DOHH2 (cell line): ENCODE measurements around the gene PF4V1.

Experiments used
- EZH2phosphoT487 ChIP-seq: fragments of 200-600 bp; sonication (generic); IDR thresholded peaks from 2 replicates; pipeline ENCODE4 v1.6.1; 2017; ENCODE audit warnings: borderline replicate concordance, mild to moderate bottlenecking, antibody characterized with exemption, low read length, moderate library complexity, mixed read lengths
- TF ChIP-seq, protein P1 (sequence below): fragments of 200-600 bp; sonication (generic); IDR thresholded peaks from one replicate; pipeline ENCODE4 v1.5.1; 2014; ENCODE audit warnings: antibody characterized with exemption, mild to moderate bottlenecking, low read depth, low read length; ENCODE audit not compliant: poor library complexity, severe bottlenecking

DNA sequence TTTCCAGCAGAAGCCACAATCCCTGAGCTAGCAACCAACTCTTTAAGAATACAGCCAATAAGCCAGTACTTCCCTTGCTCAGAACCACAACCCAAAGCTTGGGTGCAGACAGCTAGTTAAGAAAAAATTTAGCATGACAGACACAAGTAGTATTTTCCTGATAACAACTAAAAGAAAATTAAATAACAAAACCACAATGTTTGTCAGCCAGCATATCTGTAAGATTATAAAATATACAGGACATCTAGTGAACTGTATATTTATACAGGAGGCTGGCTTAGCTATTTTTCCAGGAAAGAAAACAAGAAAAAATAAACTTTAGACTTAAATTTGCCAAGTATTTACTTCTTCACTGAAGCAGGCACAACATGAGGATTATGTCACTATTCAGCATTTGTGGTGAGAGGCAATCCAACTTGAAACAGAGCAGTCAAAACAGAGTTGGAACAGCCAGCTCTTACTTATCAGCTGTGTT, 6.6 kb downstream of the PF4V1 start:
- TF ChIP-seq, protein P1, sequence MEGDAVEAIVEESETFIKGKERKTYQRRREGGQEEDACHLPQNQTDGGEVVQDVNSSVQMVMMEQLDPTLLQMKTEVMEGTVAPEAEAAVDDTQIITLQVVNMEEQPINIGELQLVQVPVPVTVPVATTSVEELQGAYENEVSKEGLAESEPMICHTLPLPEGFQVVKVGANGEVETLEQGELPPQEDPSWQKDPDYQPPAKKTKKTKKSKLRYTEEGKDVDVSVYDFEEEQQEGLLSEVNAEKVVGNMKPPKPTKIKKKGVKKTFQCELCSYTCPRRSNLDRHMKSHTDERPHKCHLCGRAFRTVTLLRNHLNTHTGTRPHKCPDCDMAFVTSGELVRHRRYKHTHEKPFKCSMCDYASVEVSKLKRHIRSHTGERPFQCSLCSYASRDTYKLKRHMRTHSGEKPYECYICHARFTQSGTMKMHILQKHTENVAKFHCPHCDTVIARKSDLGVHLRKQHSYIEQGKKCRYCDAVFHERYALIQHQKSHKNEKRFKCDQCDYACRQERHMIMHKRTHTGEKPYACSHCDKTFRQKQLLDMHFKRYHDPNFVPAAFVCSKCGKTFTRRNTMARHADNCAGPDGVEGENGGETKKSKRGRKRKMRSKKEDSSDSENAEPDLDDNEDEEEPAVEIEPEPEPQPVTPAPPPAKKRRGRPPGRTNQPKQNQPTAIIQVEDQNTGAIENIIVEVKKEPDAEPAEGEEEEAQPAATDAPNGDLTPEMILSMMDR: no peak
- TF ChIP-seq EZH2phosphoT487: no peak
